Smooth muscle cell of the brain vasculature (primary cell): Measurements from ENCODE around the gene REPS1.
"Not testable (repeated sequence)": the region's sequence is repeated elsewhere in the genome, so short reads cannot be mapped to it uniquely, and the experiment has no call there.

Experiments used
- DNase-seq: peaks from one replicate; pipeline ENCODE4 v3.0.0-alpha.2; 2012; ENCODE audit warnings: low read depth, low spot score

REPS1 gene

DNA sequence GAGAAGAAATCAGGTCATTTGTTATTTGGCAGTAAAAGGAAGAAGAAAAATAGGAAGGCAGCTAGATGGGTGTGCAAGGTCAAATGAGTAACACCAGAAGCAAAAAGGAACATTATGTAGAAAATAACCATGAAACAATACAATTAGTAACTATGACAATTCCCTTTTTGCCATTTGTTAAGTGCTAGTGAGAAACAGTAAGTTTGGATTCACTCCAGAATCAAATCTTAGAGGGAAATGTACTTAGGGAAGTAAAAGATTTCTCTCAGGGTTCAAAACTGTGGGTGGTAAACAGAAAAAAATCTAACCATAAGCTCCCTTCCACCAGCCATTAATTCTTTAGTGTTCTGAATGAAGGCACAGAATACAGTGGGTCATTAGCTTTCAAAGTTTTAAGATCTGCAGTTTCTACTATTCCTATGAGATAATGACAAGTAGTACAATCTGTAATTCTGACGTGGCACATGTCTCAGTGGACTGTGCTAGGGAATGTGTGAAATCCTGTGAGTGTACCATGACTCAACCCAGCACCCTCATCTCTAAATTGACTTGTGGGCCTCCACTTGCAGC, 17.1 kb downstream of the REPS1 start:
- DNase-seq, result no peak

DNA sequence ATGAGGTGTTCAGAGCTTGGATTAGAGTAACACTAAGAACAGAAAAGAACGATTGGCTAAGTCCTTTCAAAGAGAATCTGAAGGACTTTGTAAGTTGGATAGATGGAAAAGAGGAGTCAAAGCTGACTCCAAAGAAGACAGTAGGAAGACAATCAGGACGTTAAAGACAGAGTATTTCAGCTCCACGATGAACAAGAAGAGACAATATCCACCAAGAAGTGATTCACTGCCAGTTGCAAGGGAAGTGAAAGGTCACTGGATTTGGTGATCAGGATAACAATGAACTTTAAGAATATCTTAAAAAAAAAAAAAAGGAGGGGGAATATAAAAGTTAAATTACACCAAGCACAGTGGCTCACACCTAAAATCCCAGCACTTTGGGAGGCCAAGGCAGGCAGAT, 17.9 kb downstream of the REPS1 start:
- DNase-seq, result no peak

DNA sequence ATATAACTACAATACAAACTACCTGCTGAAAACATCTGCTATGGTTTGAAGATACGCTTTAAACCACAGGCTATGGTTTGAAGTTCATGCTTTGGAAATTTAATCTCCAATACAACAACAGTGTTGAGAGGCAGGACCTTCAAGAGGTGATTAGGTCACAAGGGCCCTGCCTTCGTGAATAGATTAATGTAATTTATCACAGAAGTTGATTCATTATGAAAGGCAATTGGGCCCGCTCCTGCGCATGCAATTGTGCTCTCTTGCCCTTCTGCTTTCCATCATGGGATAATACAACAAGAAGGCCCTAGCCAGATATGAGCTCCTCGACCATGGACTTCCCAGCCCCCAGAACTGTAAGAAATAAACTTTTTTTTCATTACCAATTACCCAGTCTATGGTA, 21.2 kb downstream of the REPS1 start:
- no peak for DNase-seq

DNA sequence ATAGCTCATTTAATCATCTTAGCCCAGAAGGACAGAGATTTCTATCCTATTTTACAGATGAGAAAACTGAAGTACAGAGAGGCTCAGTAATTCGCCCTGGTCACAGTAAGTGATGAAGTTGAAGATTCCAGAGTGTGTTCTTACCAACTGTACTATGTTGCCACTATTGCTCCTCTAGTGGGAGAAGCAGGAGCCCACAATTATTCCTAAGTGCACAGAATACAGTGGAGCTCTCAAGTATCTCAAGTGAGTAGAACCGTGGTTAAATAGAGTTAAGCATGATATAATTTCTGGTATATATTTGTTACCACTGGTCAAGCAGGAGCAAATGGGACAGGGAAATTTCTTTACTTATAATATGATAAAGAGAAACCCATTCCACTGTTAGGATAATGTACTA, 22.1 kb downstream of the REPS1 start:
- no peak for DNase-seq

DNA sequence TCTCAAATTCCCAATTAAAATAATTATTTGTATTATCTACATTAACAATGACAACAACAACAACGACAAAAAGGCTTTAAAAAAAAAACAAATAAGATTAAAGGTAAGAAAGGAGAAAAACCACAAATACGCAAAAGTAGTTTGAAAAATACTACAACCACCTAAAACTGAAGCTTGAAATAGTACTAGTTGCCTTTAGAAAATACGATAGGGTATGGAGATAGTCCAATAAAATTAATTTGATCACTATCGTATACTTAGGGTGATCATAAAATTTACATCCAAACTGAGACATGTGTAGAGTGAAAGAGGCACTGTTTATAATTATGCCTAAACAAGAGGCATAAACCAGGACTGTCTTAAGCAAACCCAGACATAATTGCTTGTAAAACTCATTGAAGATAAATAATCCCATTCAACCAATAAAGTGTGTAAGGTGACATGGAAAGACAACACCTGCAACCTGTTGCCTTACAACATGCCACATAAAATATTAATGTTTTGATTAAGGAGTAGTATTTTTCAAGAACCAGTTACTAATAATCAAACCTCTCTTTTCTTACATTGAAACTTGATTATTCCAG, 22.7 kb downstream of the REPS1 start:
- DNase-seq, result no peak

DNA sequence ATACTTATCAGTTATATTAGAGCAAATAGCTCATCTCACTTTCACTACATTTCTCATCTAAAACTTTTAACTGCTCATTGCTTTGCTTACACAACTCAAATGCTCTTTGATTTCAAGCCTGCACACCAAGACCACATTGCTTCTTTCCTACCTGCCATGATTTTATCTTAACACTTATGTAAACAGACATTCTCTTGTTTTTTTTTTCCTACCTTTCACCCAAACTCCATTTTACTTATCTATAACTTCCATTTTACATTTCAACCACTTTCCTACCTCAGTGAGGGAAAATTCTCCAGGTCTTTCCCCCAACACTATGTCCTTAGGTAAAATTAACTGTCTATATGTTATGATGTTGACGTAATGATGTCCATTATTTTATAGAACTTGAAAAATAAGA, 24.0 kb downstream of the REPS1 start:
- no peak for DNase-seq

DNA sequence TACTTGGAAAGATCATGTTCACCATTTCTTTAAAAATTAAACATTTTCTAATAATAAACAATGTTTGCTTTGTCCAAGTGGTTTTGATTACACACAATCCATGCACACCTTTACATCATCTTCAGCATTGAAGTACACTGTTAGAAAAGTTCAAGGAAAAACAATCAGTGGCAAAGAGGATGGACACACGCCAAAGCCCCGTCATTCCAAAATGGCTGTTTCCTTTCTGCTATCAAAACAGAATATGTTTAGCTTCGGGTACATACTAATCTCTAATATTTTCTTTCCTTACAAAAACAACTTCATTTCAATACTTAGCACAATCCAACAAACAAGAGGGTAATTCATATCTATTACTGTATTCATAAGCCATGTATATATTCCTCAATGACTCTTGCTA, 24.5 kb downstream of the REPS1 start:
- no peak for DNase-seq

DNA sequence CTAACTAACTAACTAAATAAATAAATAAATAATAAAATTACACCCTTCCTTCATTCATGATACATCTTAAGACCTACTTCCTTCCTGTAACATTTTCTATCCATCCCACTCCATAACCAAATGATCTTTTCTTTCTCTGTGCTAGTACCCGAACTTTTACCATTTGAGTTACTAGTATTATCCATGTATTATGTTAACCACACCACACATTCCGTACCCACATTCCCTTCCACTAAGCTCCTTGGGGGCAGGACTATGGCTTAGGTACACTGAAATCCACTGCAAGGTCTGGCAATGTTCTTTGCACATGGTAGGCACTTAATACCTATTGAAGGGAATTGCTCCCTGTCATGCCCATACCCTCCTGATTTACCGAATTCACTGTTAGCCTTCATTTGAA, 24.9 kb downstream of the REPS1 start:
- DNase-seq, result no peak

DNA sequence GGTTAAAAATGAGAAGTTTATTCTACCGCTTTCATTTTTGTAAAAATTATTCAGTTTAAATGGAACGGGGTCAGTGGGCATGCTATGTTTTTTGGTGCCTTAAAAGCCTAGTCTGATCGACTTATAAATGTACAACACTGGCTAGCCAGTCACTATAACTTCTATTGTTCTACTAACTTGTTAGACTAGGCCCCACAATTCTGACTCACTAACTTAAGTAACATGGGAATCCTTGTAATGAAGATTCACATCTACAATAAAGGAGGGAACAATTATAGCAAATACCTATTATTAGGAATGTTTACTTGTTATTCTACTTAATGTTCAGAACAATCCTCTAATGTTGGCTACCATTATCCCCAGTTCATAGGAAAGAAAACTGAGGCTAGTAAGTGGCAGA, 28.5 kb downstream of the REPS1 start:
- no peak for DNase-seq

DNA sequence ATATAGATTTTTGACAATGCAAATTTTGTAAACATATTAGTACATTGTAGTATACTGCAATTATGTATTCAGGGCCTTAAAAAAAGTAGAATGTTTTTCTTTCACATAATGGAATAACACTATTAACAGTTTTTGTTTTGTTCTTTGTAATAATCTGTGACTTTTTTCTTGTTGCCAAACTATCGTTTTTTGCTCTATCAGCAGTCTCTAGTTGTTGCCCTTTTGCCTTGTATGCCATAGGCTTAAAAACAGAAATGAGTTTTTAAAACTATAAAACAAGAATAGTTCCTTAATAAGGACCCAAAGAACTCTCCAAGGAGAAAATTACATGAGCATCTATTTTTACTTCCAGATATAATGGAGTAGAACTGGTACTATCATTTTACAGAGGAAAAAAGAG, 29.5 kb downstream of the REPS1 start:
- DNase-seq, result no peak

DNA sequence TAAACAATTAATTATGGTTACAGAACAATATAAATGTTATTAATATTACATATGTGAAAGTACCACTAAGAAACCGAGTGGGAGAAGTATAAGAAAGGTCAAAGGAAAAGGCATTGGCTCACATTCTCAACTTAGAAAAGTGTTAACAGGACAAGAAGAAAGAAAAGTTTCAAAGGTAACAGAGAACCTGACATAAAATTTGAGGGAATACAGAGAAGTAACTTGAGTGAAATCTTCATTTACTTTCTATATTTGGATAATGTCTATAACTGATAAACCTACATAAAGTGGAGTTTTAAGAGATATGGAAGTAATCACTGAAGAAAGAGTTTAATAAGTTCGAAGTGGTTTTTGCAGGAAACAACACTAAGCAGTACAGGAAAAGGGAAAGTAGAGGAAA, 30.1 kb downstream of the REPS1 start:
- DNase-seq, result no peak

DNA sequence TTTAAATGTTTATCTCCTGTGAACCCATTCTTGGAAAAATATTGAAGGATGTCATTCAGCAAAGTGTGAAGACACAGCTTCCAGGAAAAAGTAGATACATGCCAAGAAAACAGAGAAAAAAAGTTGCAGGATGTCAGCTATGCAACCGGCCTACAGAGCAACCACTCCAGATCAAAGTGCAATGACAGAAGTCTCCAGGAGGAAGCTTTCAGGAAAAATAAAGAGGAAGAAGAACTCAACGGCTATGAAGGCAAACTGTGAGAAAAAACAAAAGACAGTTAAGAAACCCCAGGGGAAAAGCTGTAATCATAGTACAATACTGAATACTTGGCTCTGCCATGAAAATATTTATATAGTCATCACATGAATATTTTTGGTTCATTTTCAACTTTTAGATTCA, 30.6 kb downstream of the REPS1 start:
- no peak for DNase-seq

DNA sequence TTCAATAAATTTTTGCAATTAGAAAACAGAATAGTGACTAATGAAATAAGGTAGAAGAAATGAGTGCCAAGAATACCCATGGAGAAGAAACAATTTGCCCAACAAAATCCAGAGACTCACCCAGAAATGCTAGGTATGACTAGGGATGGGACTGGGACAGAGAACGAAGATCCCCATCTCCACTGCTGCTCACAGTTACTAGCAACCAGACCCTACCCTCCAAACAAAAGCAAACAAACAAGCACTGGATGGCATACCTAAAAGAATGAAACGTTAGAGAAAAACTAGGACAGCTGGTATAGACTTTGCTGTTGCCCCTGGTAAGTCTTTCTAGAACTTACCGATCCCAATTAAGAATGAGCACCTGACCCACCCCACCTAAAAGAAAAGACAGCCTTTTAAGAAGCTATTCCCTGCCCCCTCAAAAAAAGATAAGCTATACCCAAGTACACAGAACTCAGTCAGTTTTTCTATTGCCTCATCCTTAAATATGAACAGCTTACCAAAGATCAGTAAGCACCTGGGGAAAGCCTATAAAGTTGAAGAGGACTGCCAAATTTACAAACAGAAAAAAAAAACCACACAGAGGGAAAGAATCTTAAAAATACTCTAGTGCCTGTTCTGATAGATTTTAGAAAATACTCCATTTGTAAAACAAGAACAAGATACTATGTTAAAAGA, 31.7 kb downstream of the REPS1 start:
- no peak for DNase-seq

DNA sequence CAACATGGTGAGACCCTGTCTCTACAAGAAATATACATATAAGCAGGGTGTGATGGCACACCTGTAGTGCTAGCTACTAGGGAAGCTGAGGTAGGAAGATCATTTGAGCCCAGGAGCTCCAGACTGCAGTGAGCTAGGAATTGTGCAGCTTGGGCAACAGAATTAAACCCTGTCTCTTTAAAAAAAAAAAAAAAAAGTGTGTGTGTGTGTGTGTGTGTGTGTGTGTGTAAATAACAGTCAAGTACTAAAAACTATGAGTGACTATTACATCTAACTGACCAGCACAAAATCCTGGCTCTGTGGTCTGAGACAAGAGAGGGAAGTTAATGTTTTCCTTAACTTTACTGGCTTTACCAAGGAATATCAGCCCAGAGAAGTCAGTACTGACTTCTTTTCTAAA, 32.8 kb downstream of the REPS1 start:
- no peak for DNase-seq

DNA sequence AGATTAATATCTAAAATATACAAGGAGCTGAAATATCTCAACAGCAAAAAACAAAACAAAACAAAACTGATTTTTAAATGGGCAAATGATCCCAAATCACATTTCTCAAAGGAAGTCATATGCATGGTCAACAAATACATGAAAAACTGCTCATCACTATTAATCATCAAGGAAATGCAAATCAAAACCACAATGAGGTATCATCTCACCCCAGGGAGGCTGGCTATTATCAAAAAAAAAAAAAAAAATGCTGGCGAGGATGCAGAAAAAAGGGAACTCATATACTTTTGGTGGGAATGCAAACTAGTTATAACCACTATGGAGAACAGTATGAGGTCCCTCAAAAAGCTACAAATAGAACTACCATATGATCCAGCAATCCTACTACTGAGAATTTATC, 34.6 kb downstream of the REPS1 start:
- DNase-seq, result no peak

DNA sequence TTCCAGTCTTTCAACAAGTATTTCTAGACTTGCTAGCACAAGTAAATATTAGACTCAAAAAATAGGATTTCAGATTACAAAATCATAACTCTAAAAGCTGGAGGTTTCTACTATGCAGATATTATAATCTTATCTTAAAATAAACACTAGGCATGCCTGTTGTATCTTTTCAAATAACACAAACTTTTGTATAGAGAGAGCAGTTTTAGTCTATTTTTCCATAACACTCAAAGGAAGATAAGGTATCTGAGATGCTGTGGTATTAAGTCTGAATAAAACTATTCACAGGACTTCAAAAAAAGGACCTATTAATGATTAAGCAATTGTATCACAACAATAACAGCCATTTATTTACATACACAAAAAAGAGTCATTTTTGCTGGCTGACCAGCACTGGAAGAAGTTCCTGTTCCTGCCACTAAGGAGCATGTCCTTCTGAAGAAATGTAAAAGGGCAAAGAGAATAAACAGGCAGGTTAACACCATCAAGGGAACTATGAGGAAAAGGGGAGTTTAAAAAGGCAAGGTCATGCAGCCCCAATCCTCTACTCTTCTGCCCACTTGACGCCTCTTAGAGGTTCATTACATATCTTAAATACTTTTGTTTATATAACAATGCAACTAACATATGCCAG, 39.4 kb downstream of the REPS1 start:
- no peak for DNase-seq

DNA sequence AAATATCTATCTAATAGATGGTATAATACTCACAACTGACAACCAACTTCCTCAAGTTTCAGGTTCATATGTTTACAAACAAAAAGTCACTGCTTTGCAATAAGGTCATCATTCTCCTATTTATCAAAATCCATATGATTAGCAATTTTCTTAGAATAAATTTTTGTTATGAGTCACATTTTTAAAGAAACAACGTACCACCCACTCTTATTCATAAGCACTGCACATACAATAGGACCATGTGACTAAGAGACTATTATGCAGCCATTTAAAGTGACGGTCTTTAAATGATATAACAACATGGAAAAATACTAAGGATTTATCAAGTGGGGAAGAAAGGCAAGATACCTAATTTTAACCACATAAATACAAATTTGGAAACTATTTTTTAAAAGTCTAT, 40.0 kb downstream of the REPS1 start:
- DNase-seq, result no peak

DNA sequence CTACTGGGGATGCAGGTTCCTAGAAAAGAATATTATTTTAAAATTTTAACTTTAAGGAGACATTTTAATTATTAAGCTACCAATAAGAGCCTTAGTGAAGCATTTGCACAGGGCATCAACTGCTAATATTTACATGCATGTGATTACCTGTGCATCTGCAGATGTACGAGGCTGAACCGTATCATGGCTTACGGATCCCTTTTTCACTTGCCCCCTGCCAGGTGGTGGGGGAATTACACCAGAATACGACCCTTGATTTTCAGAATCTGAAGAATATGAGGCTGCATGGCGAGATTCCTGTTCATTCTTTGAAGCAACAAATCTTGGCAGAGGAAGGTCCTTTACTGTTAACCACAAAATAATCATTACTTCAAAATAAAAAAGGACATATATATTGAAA, 42.7 kb downstream of the REPS1 start:
- no peak for DNase-seq

DNA sequence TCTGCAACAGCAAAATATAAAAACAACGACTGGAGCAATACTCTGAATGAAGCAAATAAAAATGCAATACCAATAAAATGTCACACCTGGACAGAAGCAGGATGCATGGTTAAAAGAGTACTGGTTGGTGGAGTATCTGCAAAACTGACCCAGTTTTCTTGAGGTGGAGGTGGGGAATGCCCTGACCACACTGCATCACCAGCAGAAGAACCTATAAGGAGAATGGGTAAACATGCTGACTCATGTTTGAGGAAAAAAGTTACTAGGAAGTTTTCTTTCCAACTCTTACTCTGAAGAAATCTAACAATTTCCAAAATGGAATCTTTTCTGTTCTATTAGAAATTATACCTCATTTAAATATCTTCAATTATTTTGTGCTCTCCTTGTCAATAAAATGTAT, 43.6 kb downstream of the REPS1 start:
- no peak for DNase-seq

DNA sequence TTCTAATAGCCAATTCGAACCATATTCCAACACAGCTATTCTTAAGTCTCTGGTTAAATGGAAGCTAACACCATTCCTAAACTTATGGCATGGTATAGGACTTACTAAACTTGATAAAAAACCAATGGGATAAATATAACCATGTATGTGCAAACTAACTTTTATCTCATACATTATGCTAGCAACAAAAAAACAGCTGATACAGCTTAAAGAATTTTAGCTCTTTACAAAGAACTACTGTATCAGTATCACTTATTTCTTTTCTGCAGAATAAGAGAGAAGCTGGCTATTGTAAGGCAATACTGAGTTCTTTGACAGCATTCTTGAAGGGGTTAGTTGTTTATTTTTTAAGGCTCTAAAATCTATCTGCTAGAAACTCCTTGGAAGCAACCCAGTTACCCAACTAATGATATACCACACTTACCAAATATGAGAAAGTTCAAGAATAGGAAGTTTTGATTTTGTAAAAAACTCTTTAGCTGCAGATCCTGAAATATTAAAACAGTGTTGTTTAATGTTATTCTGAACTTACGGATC, 44.9 kb downstream of the REPS1 start:
- no peak for DNase-seq

DNA sequence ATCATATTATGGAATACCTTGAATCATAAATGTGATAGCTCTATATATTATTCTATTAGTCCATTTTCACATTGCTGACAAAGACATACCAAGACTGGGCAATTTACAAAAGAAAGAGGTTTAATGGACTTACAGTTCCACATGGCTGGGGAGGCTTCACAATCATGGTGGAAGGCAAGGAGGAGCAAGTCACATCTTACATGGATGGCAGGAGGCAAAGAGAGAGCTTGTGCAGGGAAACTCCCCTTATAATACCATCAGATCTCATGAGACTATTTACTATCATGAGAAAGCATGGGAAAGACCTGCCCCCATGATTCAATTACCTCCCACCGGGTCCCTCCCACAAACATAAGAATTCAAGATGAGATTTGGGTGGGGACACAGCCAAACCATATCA, 51.2 kb downstream of the REPS1 start:
- DNase-seq, result not testable (repeated sequence)

DNA sequence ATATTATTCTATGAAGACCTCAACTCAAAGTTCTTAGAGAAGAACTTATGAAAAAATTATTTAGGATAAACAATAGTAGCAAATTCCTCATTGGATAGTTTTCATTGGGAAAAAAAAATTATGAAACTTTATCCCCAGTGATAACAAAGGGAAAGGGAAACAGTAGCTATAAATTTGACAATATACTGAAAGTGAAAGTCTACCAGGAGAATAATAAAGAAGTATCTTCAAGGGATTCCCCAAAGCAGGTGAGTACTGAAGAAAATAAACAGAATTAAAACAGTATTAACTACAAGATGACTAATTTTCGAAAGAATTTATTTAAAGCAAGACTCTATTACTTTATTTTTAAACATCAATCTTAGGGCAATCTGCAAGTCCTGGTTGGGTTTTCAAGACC, 56.4 kb downstream of the REPS1 start:
- DNase-seq, result no peak

DNA sequence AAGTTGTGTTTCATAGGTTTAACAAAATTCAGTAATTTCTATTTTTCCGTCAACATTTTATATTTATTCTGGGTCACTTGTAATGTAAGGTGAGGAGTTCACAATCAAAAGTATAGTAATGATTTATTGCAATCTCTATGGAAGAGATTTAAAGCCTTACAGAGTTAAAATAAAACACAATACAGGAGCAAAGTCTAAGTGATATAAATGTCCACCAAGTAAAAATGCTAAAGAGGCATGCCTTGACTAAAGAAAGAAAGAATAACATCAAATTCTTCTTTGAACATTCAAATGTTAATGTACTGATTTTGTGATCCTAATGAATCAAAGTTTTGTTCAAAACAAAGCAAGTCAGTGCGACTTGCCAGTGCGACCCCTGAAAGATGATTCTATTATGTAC, 61.5 kb downstream of the REPS1 start:
- no peak for DNase-seq
